GM18508 (cell line): ENCODE results near the gene ADAMTS1.

ENCODE experiments used
- ATAC-seq: cut with Tn5 transposase; IDR thresholded peaks from one replicate; pipeline ENCODE4 v1.9.1; 2021; ENCODE audit warnings: moderate number of reproducible peaks; ENCODE audit not compliant: insufficient read depth, unreplicated experiment

ADAMTS1 gene

GRCh38 chr21:26818906-26819305 lies 26.3 kb downstream of the ADAMTS1 start:
- no peak for ATAC-seq

GRCh38 chr21:26815197-26815596 lies 30.0 kb downstream of the ADAMTS1 start:
- no peak for ATAC-seq

- no peak for ATAC-seq
These were observed 30.8 kb downstream of the ADAMTS1 start for GRCh38 chr21:26814386-26814785.

- ATAC-seq = no peak
These were observed 31.7 kb downstream of the ADAMTS1 start for GRCh38 chr21:26813426-26813998.

- no peak for ATAC-seq
These were observed 33.0 kb downstream of the ADAMTS1 start for GRCh38 chr21:26812173-26812572.

GRCh38 chr21:26811482-26811881 lies 33.7 kb downstream of the ADAMTS1 start:
- ATAC-seq = no peak

GRCh38 chr21:26810676-26811415 lies 34.4 kb downstream of the ADAMTS1 start:
- ATAC-seq = no peak

GRCh38 chr21:26810266-26810665 lies 34.9 kb downstream of the ADAMTS1 start:
- no peak for ATAC-seq

GRCh38 chr21:26809745-26810144 lies 35.5 kb downstream of the ADAMTS1 start:
- ATAC-seq = no peak

GRCh38 chr21:26806801-26807295 lies 38.4 kb downstream of the ADAMTS1 start:
- no peak for ATAC-seq

GRCh38 chr21:26804895-26805609 lies 40.2 kb downstream of the ADAMTS1 start:
- ATAC-seq = no peak

- ATAC-seq = no peak
These were observed 43.7 kb downstream of the ADAMTS1 start for GRCh38 chr21:26801498-26801897.

- ATAC-seq = no peak
These were observed 44.2 kb downstream of the ADAMTS1 start for GRCh38 chr21:26800970-26801431.

- no peak for ATAC-seq
These were observed 44.8 kb downstream of the ADAMTS1 start for GRCh38 chr21:26800455-26800854.

GRCh38 chr21:26800001-26800400 lies 45.2 kb downstream of the ADAMTS1 start:
- ATAC-seq = no peak

GRCh38 chr21:26798856-26799751 lies 46.1 kb downstream of the ADAMTS1 start:
- ATAC-seq = no peak

GRCh38 chr21:26797878-26798456 lies 47.2 kb downstream of the ADAMTS1 start:
- ATAC-seq = no peak

- no peak for ATAC-seq
These were observed 49.3 kb downstream of the ADAMTS1 start for GRCh38 chr21:26795866-26796329.

GRCh38 chr21:26795412-26795805 lies 49.8 kb downstream of the ADAMTS1 start:
- no peak for ATAC-seq
